ENCODE measurements around the gene ASCL3.

Gene ASCL3

DNA sequence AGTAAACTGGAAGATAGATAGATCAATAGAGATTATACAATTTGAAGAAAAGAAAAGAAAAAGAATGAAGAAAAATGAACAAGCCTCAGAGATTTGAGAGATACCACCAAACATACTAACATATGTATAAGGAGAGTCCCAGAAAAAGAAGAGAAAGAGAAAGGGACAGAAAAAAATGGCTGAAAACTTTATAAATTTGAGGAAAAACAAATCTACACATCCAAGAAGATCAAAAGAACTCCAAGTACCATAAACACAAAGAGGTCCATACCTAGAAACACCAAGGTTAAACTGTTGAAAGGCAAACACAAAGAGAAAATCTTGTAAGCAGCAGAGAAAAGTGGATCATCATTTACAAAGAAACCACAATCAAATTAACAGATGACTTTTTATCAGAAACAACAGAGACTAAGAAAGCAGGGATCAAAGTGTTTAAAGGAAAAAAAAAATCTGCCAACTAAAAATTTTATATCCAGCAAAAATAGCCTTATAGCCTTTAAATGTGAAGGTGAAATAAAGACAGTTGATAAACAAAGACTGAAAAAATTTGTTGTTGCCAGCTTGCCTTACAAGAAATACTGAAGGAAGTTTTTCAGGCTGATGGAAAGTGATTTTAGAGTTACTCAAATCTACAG, 43.6 kb downstream of the ASCL3 start:
- TF ChIP-seq GATA3 (IDR thresholded peaks at IDR 0.05; ENCODE audit: low read depth, low read length) (no peak), GATA2 (IDR thresholded peaks at IDR 0.05; ENCODE audit: low read depth, low read length) (no peak)
